NCI-H1694 (cell line): ENCODE measurements around the gene METTL17.
A peak's percentile ranks its signal among the peaks of the same experiment; 100 is the strongest.
"Not testable (repeated sequence)": the region's sequence is repeated elsewhere in the genome, so short reads cannot be mapped to it uniquely, and the experiment has no call there.

Experiments used
- DNase-seq: peaks from one replicate; lab custom pipeline; 2025; lab: John Stamatoyannopoulos, UW

METTL17 gene, protein sequence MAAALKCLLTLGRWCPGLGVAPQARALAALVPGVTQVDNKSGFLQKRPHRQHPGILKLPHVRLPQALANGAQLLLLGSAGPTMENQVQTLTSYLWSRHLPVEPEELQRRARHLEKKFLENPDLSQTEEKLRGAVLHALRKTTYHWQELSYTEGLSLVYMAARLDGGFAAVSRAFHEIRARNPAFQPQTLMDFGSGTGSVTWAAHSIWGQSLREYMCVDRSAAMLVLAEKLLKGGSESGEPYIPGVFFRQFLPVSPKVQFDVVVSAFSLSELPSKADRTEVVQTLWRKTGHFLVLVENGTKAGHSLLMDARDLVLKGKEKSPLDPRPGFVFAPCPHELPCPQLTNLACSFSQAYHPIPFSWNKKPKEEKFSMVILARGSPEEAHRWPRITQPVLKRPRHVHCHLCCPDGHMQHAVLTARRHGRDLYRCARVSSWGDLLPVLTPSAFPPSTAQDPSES

DNA sequence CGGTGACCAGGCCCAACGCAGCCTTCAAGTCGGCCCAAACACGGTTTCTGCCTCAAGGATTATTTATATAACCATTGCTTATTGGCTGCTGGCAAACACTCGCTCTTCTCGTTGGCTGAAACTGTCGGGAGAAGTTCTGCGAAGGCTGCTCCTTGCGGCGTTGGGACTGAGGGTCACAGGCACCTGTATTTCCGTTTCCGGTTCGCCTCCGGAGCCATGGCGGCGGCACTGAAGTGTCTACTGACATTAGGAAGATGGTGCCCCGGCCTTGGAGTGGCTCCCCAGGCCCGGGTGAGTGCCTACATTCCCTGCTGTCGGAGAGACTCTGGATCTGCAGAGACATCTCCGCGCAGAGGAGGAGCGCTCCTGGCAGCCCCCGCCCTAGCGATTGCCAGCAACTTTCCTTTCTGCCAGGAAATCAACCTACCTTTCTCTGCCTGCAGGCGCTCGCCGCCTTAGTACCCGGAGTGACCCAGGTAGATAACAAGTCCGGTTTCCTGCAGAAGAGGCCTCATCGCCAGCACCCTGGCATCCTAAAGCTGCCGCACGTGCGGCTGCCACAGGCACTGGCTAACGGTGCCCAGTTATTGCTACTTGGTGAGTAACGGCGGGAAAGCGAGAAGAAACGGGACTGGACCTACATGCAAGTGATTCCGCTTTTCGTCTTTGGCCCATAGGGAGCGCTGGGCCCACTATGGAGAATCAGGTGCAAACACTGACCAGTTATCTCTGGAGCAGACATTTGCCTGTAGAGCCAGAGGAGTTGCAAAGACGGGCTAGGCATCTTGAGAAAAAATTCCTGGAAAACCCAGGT is at the start of gene METTL17:
METTL17 (plus strand) TSS at position 194 of the 814 bp plus-strand sequence; CDS start at position 217, 23 bp downstream.
- DNase-seq = peak; percentile 92

DNA sequence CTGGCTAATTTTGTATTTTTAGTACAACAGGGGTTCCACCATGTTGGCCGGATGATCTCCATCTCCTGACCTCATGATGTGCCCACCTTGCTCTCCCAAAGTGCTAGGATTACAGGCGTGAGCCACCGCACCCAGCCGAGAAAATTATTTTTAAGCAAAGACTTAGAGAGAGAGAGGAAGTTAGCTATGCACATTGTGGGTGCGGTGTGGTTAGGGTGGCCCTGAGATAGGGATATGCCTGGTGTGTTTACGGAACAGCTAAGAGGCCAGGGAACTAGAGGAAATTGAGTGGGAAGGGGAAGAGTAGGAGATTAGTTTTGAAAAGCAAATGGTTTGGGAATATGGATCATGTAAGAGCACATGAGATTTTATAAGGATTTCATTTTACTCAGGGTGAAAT is 44.6 kb upstream of the METTL17 start:
- DNase-seq = not testable (repeated sequence)

DNA sequence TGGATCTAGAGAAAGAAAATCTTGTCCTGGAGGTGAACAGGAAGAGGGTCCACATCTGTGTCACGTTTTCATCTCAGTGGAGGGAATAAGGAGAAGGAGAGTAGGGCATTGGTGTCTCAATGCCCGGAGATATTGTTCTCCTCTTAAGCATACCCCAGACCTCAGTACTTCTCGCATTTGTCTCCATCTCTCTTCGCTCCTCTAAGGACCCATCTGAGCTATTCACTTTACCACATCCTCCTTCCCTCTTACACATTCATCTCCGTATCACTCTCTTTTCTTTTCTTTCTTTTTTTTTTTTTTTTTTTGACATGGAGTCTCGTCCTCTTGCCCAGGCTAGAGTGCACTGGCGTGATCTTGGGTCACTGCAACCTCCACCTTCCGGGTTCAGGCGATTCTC is 43.1 kb upstream of the METTL17 start:
- not testable (repeated sequence) for DNase-seq

DNA sequence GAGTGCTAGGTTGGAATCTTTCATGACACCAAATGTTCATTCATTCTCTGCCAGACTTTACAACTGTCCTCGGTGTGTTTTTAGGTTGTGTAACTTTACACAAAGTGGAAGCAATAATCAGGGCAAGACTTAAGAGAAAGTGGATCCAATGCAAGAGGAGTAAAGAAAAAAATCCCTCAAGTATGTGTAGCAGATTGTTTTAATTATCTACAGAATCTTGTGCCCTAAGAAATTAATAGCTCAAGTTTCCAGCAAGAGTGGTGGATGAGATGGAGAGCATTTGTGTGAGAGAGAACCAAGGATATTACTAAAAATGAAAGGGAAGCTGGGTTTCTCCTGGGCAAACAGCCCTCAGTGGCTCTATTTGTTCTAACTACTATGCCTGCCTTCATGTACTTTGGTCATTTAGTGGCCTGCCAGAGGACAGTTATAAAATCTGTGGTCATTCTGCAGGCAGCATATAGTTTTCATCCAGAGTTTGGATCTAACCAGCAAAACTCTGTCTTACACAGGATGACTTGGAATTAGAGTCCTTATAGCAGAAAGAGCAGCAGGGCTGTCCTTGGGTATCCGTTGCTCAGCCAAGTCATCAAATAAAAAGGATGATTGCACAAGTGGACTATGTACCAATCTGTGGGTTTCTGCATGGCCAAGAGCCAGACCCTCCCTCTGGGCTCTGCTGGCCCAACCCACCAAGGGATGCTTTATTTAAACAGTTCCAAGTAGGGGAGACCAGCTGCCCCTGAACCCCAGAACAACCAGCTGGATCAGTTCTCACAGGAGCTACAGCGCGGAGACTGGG is 34.8 kb upstream of the METTL17 start, which contains the start of gene RNASE2:
RNASE2 (plus strand) TSS at position 752 of the 802 bp plus-strand sequence. CDS start 285 bp downstream, outside the sequence.
- not testable (repeated sequence) for DNase-seq

DNA sequence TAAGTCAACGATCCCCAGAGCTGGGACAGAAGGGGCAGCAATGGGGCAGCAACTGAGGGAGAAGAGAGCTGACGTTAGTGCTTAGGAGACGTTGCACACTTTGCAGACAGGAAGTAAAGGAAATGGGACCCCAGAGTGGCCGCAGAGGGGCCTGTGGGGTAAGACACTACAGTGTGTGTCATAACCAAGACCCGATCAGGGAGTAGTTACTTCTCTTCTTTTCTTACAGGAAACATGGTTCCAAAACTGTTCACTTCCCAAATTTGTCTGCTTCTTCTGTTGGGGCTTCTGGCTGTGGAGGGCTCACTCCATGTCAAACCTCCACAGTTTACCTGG is 34.3 kb upstream of the METTL17 start:
- DNase-seq = not testable (repeated sequence)

DNA sequence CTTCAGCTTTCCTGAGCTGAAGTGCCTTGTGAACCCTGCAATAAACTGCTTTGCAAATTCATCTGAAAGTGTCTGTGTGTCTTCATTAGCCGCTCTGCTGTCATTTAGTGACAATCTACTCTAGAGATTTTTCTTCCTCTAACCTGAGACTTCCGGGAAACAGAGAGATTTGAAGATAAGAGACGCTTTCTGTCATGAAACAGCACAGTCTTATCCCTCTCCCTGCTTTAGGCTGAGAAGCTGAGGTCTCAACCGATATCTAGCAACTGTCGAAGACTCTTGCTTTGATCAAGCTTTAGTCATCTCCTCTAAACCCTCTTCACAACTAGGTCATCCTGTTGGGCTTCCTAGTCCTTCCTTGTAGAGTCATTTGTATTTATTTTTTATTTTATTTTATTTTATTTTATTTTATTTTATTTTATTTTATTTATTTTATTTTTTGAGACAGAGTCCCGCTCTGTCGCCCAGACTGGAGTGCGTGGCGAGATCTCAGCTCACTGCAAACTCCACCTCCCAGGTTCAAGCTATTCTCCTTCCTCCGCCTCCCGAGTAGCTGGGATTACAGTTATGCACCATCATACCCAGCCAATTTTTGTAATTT is 33.3 kb upstream of the METTL17 start:
- DNase-seq = no peak

DNA sequence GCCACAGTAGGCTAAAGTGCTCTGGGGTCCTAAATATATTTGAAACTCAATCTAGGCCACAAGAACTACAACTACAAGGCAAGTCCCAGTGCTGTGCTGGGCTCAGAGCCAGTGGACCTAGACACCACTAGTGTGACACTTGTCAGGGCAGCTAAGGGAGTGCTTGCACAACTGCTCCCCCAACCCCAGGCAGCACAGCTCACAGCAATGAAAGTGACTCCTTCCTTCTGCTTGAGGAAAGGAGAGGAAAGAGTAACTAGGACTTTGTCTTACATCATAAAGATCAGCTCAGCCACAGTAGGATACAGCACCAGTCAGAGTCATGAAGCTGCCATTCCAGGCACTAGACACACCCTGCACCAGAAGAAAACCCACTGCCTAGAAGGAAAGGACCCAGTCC is 30.8 kb upstream of the METTL17 start:
- not testable (repeated sequence) for DNase-seq

DNA sequence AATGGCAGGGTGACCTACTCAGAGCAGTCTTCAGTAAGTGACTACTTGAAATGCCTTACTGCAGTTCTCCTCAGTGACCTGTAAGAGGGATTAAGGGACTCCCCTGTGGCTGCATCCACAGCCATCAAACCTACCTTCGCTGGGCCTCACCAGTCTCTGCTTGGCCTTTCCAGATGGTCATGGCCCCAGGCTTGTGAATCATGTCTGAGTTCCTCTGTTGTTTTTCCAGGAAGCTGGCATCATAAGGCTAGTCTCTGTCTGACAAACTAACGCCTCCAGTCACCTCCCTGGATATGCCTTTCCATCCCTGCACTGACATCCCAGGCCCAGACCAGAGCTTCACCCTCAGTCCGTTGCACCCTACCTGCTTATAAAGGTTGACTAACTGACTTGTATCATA is 20.4 kb upstream of the METTL17 start:
- DNase-seq = no peak

DNA sequence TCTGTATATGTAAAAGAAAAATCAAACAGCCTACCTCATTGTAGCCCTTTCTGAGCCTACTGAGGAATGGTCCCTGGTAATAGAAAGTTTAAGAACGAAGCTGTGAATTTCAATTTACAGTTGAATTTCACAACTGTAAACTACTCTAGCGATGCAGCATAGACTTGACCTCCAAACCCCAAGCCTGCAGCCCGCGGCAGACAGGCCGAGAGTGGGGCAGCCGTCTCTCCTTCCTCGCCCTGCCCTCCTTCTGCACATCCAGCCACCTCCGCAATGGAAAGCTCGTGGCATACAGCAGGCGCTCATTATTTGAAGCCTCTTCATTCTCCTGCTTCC is 19.2 kb upstream of the METTL17 start:
- DNase-seq = no peak

DNA sequence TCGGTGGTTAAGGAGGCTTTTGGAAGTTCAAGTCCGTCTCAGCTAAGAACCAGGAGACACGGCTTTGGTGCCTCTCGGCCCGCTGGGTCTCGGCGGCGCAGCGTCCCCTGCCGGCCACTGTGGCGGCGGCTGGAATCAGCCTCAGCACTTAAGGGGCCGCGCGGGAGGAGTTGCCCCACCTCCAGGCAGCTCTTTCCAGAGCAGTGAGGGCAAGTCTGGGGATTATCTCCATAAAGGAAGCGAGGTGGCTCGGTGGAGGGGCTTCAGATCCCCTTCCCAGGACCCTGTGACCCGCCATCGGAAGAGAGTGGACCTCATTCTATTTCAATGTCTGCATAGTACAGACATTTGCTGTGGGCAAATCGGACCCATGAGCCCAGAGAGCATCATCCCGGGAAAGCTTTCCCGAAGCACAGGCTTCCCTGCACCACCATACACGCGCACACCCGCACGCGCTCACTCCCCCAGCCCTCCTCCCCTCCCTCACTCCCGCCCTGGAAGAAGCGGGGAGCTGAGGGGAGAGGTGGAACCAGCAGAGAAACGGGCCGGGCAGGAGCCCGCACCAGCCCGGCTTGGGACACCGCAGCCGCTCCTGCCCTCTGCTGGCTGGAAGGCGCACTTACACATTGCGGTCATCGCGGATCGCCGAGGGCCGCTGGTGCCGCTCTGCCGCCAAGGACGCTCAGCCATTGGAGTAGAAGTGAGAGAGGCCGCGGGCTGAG is 18.6 kb upstream of the METTL17 start:
- peak; percentile 66 for DNase-seq

DNA sequence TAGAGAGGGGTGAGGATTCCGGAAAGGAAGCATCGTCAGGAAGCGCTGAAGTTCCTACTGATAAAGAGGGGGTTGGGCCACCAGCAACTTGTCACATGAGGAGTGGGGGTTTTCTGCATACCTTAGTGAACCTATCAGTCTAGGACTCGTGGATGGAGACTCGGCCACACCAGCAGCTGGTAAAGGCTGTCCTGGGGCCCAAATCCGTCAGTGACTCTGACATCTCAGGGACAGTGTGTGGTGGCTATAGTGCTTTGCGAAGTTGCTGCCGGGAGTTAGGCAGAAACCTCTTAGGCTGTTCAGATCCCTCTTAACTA is 18.1 kb upstream of the METTL17 start:
- no peak for DNase-seq

DNA sequence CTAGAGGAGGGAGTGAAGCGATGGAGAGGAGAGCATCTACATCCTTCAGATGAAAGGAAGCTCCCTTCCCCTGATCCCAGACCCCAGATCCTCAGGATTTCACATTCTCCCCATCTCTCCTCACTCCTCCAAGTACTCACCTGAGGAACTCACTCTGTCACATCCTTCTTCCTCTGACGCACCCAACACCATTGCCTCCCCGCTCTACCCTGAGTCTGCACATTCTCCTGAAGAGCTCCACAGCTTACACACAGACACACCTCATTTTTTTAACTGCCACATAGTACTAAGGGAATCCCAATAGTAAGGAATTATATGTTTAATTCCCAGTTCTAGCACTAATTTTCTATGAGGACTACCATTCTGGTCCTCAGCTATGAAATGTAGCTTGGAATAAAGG is 16.3 kb upstream of the METTL17 start:
- DNase-seq = no peak

DNA sequence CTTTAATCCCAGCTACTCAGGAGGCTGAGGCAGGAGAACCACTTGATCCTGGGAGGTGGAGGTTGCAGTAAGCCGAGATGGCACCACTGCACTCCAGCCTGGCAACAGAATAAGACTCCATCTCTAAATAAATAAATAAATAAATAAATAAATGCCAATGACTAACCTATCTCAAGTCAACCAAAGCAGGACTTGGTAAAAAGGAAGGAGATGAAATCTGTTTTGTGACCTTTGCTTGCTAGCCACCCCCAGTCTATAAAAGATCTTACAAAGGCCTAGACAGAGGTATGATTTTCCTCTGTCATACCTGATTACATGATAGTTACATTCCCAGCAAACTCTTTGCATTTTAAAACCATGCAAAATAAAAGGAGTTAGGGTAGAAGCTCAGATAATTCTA is 13.5 kb upstream of the METTL17 start:
- no peak for DNase-seq

DNA sequence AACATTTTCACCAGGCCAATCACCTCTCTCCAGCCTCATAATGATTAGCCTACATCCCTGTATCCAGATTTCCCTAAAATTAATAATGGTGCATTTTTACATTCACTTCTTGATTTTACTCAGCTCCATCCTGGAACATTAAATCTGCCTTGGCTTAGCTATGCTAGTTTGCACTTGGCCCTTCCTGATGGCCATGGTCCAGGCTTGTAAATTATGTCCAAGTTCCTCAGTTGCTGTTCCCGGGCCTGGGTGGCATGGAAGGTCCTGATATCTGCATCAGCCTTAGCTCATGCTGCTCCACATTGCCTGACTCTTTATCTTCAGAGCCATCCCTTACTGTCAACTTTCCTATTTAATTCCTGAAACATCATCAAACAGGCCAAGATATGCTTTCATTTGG is 11.1 kb upstream of the METTL17 start:
- DNase-seq = no peak

DNA sequence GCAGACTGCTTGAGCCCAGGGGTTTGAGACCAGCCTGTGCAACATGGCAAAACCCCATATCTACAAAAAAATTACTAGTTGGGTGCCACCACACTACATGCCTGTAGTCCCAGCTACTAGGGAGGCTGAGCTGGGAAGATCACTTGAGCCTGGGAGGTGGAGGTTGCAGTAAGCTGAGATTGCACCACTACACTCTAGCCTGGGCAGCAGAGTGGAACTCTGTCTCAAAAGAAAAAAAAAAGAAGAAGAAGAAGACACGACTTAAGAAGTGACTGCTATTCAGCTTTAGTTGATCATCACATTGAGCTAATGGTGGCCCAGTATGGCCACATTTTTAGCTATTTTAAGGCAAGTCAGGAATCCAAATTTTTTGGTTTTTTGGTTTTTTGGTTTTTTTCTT is 8.9 kb upstream of the METTL17 start:
- DNase-seq = no peak

DNA sequence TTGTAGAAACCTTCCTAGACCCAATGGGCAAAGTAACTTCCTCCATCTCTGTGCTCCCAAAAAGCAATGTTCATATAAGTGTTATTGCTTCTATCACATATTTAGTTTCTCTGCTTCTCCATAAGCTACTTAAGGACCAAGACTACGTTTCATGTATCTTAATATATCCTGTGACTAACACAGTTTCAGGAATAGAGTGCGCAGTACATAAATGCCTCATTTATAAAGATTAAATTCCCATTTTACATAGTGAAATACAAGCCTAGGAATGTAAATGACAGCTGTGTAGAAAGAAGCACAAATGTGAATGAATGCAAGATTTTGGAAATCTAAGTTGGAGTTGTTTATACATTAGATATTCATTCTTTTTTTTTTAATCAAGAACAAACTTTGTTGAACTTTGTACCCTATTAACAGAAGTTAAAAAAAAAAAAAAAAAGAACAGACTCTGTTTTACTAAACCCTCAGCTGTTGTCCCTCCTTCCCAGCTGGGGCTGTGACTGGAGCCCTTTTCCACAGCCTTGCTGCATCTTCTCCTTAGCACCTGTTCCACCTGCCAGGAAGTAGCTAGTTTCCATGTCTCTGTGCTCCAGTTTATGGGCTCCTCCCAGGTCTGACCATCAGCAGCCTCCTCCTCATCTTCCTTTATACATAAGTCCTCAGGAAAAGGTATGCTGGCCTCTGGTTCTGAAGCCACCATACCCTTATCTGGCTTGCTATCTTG is 7.0 kb upstream of the METTL17 start:
- DNase-seq = no peak

DNA sequence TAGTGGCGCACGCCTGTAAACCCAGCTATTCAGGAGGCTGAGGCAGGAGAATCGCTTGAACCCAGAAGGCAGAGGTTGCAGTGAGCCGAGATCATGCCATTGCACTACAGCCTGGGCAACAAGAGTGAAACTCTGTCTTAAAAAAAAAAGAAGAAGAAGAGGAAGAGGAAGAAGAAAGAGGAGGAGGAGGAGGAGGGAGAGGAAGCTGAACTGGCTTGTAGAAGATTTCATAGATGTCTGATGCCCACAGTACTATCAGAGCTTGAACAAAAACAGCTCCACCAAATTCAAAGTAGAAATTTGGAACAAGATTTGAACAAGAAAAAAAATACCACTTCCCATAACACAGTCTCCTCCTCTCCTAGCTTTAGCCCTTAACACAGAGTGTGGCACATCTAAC is 4.1 kb upstream of the METTL17 start:
- not testable (repeated sequence) for DNase-seq

DNA sequence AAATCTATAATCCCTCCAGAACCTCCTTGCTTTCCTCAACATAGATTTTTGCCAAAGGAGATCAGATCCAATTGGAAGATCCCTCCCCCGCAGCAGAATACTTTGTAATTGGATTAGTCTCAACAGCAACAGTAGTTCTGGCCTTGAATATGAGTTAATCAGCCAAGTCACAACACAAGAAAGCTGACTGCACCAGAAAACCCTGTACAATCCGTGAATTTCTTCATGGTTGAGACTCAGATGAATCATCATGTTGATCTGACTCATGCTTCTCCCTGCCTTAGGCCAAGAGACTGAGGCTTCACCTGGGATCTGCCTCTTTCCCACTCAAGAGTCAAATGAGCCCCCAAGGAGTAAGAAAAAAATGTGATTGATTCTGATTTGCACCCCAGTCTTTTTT is 3.0 kb upstream of the METTL17 start:
- DNase-seq = no peak

DNA sequence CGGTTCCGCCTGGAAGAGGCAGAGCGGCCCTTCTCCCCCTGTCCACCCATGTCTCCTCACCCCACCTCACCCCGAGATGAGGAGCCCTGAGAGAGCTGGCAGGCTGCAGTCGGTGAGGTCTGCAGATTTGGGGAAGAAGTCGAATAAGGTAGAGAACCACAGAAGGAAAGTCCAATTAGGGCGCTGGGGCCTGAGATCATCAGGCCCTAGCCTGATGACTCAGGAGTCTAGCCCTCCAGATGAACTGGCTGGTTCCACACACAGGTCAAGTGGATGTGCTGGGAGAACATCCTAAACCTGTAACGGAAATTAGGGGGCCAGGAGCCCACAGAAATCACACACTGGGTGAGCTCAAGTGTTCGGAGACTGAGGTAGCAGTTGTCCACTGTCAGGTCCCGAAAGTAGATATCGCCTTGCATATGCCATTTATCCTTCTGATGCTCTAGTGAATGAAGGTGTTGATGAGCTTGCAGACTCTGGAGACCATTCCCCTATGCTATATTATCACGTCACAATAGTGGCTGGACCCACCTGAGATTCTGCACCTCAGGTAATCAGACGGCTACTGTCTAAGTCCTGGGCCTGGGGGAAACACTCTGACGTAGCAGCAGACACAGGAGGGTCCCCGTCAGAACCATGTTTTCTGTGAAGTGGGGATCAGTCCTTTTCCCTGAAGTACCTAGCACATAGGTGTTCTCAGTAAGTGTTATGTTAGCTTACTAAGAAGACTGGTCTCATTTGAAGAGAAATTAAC is 886 bp upstream of the METTL17 start:
- no peak for DNase-seq

DNA sequence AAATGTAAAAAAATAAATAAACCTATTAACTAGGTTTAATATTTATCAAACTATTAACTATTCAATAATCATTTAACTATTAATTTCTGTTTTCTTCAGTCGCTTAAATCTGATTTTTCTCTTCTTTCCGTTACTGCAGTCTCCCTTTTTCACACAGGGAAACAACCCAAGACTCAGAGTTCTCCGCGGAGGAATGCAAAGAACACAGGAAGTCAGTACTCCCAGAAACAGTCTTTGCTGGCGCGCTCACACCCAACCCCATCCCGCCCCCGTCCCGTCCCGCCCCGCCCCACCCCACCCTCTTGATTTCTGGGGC is 351 bp upstream of the METTL17 start:
- no peak for DNase-seq
